ENCODE results near the gene BIRC7. TPM values are rescaled to one million over a fixed set of nuclear protein-coding genes. Genes with fewer than 3 reads are reported as not detected.

BIRC7 gene
- total and polyA plus RNA-seq, 2 of the 4 experiments (the other 2 are of a cell fraction) = not detected

GRCh38 chr20:63244468-63244867, 8.8 kb downstream of the BIRC7 start:
- H4K20me1 ChIP-seq (ENCODE audit: insufficient read depth, low read length) = no peaks in the 10 kb centered on the region; the same call in 1 of the 2 replicates
- H3K56ac ChIP-seq (ENCODE audit: extremely low read depth, insufficient read depth, low read length) = no peak overlapping the region
- no peaks in the 10 kb centered on the region for H3K4me1 ChIP-seq (ENCODE audit: control insufficient read depth, insufficient read depth, low read length)
- ChIA-PET CTCF (no interaction called here), POLR2A (ENCODE audit: unreplicated experiment) (no interaction called here)
- no peak overlapping the region for H3K9ac ChIP-seq (ENCODE audit: low read depth, low read length)
- H4K8ac ChIP-seq (ENCODE audit: low read depth in 2 of 2, low read length in 2 of 2) = no peak overlapping the region
- no peak overlapping the region for H3K18ac ChIP-seq (ENCODE audit: low read depth, low read length)
- H3K36me3 ChIP-seq (ENCODE audit: control insufficient read depth, insufficient read depth, low read length) = no peaks in the 10 kb centered on the region
- H2AK9ac ChIP-seq (replicated peaks; ENCODE audit: low read depth, low read length, poor library complexity) = no peak overlapping the region
- H3K9me3 ChIP-seq (ENCODE audit: control insufficient read depth, insufficient read depth, low read length) = no peaks in the 10 kb centered on the region
- no peaks in the 10 kb centered on the region for H3K9me1 ChIP-seq (ENCODE audit: insufficient read depth, low read length)
- ATAC-seq (ENCODE audit: low read depth) = no peak
- no peak overlapping the region for H2BK5ac ChIP-seq (ENCODE audit: low read depth, low read length, poor library complexity, severe bottlenecking)
- peaks cover 44% of the 10 kb centered on the region; the same call in 1 of the 2 replicates for H3K27me3 ChIP-seq (ENCODE audit: control insufficient read depth, insufficient read depth, low read length)
- H2AK5ac ChIP-seq (ENCODE audit: low read depth, low read length) = no peak overlapping the region
- dilution Hi-C loops (cut with HindIII; ENCODE audit: low sequenced_read_pairs, unreplicated experiment) = no loop called here
- no peak overlapping the region for H4K5ac ChIP-seq (ENCODE audit: low read depth, low read length)
- no peak overlapping the region for H3K23ac ChIP-seq (ENCODE audit: low read depth, low read length)
- DNase-seq = no peak
- no peaks in the 10 kb centered on the region for H3K79me1 ChIP-seq (ENCODE audit: low read depth in 1 of 2, low read length in 2 of 2)
- H3K4me3 ChIP-seq (ENCODE audit: insufficient read depth, low read depth, low read length) = no peak overlapping the region
- no TSS peak for BruUV-seq (replicated peaks)
- no peak overlapping the region for H2BK120ac ChIP-seq (ENCODE audit: low read depth, low read length)
- 95% methylated on average over 3 of the region's 10 CpGs; no CpG with 5 or more reads in 1 of the 2 experiments for WGBS, 2 experiments (ENCODE audit: extremely low coverage in 2 of 2, insufficient read length in 1 of 2)
- no peak overlapping the region for H3K27ac ChIP-seq (ENCODE audit: insufficient read depth, low read length)
- H2BK15ac ChIP-seq (ENCODE audit: low read depth, low read length) = no peak overlapping the region
- intact Hi-C loops (cut with micrococcal nuclease) = no loop called here
- H3K4ac ChIP-seq (ENCODE audit: low read depth, low read length) = no peak overlapping the region
- TF ChIP-seq MAZ (IDR thresholded peaks at IDR 0.05; ENCODE audit: borderline replicate concordance, low read depth, low read length) (no peak), FOS (IDR thresholded peaks at IDR 0.05; ENCODE audit: low read depth, low read length) (no peak), RAD21 (IDR thresholded peaks at IDR 0.05; ENCODE audit: low read length) (no peak), SMC3 (IDR thresholded peaks at IDR 0.05; ENCODE audit: low read depth, low read length) (no peak), CEBPB (IDR thresholded peaks at IDR 0.05; ENCODE audit: low read depth, low read length) (no peak)
- TF ChIP-seq, protein P1, sequence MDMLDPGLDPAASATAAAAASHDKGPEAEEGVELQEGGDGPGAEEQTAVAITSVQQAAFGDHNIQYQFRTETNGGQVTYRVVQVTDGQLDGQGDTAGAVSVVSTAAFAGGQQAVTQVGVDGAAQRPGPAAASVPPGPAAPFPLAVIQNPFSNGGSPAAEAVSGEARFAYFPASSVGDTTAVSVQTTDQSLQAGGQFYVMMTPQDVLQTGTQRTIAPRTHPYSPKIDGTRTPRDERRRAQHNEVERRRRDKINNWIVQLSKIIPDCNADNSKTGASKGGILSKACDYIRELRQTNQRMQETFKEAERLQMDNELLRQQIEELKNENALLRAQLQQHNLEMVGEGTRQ (IDR thresholded peaks at IDR 0.05; ENCODE audit: low read depth, low read length) = no peak
- in situ Hi-C loops (cut with MboI; ENCODE audit: low sequenced_read_pairs) = no loop called here
- H4K91ac ChIP-seq (ENCODE audit: insufficient read depth, low read depth, low read length) = no peak overlapping the region
- no peak overlapping the region for H2BK20ac ChIP-seq (ENCODE audit: low read depth, low read length)
- H3K4me2 ChIP-seq (ENCODE audit: low read depth, low read length) = no peak overlapping the region
- H2AFZ ChIP-seq (replicated peaks; ENCODE audit: low read length, poor library complexity) = no peak overlapping the region
- no peak overlapping the region for H3K14ac ChIP-seq (replicated peaks; ENCODE audit: low read depth, low read length)

All from IMR-90 (cell line).